NB4 (cell line): Measurements from ENCODE around the gene AFF3.

Source experiments
- MYC ChIP-seq: IDR thresholded peaks from 2 replicates; pipeline ENCODE4 v1.6.1; 2011; ENCODE audit warnings: low read depth, low read length
- POLR2A ChIP-seq: IDR thresholded peaks from 2 replicates; pipeline ENCODE4 v1.6.1; 2011; ENCODE audit warnings: mild to moderate bottlenecking; ENCODE audit not compliant: insufficient read length; ENCODE audit errors: extremely low read depth

DNA sequence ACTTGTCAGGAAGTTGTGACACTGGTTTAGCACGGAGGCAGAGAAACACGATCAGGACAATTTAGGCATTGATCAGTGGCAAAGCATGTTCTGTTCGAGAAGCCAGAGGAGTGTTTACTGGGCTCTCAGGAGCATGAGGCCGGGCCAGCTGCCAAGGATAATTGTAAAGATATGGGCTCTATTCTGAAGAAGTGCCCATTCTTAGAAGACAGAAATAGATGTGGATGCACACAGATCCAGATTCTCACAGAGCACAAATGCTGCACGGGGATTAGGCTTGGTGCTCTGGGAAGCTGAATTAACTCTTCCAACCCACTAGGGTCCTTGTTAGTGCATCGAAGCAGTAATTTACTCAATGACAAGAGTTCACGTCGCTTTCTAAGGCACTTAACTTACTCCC, 16.2 kb downstream of the AFF3 start:
- TF ChIP-seq MYC, result no peak
- TF ChIP-seq POLR2A, result no peak
